Measurements from ENCODE around the gene SYT13.

DNA sequence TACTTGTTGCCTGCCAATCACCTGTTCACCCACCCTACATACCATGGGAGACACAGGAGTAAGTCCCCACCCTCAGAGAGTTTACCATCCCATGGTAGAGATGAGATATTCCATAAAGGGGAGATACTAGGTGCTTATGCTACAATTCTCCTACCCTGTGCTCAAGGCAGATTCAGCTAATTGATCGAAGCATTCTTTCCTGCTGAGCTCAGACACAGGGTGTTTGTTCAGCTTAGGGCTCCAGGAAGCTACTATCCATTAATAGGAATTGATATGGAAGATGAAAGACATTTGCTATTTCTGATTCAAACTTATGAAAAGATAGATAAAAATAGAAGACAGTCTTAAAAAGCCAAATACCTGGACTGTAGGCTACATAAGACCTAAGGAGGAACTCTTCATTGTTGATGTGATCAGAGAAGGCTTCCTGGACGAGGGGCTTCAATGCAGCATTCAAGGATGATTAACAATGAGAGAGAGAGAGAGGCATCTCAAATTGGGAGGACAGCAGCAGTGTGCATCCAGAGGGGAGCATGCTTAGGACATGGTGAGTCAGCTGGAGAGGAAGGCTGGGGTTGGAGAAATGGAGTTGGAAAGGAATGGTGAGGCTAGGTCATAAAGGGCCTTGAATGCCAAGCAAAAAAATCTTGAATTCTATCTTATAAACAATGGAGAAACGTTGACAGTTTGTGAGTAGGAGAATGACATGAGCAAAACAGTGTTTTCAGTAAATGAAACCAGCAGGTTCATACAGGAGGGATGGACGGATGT lies 15.0 kb downstream of the SYT13 start:
- no peak for TF ChIP-seq POLR2A (IDR thresholded peaks at IDR 0.05)
- TF ChIP-seq, protein P1, sequence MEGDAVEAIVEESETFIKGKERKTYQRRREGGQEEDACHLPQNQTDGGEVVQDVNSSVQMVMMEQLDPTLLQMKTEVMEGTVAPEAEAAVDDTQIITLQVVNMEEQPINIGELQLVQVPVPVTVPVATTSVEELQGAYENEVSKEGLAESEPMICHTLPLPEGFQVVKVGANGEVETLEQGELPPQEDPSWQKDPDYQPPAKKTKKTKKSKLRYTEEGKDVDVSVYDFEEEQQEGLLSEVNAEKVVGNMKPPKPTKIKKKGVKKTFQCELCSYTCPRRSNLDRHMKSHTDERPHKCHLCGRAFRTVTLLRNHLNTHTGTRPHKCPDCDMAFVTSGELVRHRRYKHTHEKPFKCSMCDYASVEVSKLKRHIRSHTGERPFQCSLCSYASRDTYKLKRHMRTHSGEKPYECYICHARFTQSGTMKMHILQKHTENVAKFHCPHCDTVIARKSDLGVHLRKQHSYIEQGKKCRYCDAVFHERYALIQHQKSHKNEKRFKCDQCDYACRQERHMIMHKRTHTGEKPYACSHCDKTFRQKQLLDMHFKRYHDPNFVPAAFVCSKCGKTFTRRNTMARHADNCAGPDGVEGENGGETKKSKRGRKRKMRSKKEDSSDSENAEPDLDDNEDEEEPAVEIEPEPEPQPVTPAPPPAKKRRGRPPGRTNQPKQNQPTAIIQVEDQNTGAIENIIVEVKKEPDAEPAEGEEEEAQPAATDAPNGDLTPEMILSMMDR (IDR thresholded peaks at IDR 0.05), result no peak
